Suprapubic skin (tissue), 4 donors: ENCODE data around the gene CHST13. TPM values are rescaled to one million over a fixed set of nuclear protein-coding genes. Genes with fewer than 3 reads are reported as not detected.

Source experiments
- DNase-seq, 2 donors: peaks; one replicate each; pipeline ENCODE4 v3.0.0-alpha.2; 2019; ENCODE audit warnings: low spot score in 2 of 2
- H3K27ac ChIP-seq: fragments of 200-600 bp; sonication (generic); one replicate; pipeline ENCODE4 v1.5.1; 2019
- H3K27me3 ChIP-seq: fragments of 200-600 bp; sonication (generic); one replicate; pipeline ENCODE4 v1.5.1; 2019
- H3K36me3 ChIP-seq: fragments of 200-600 bp; sonication (generic); one replicate; pipeline ENCODE4 v1.5.1; 2019
- H3K4me1 ChIP-seq: fragments of 200-600 bp; sonication (generic); one replicate; pipeline ENCODE4 v1.5.1; 2019
- H3K4me3 ChIP-seq: fragments of 200-600 bp; sonication (generic); one replicate; pipeline ENCODE4 v1.5.1; 2019; ENCODE audit warnings: mild to moderate bottlenecking
- H3K9me3 ChIP-seq: fragments of 200-600 bp; sonication (generic); one replicate; pipeline ENCODE4 v1.5.1; 2019
- CTCF ChIP-seq, 2 donors: fragments of 200-600 bp in 1 of 2; fragments of 450-650 bp in 1 of 2; sonication (generic) in 1 of 2; IDR thresholded peaks; one replicate each; pipeline ENCODE4 v1.5.1; 2016 to 2019; ENCODE audit warnings: antibody characterized with exemption in 2 of 2, mild to moderate bottlenecking in 1 of 2, moderate library complexity in 1 of 2
- EP300 ChIP-seq: sonication (generic); formaldehyde crosslinking; IDR thresholded peaks from one replicate; pipeline ENCODE4 v1.6.1; 2017; ENCODE audit warnings: antibody characterized with exemption
- POLR2A ChIP-seq, 2 donors: fragments of 450-650 bp; IDR thresholded peaks; one replicate each; pipeline ENCODE4 v1.6.1; 2017; ENCODE audit warnings: antibody characterized with exemption in 2 of 2, mild to moderate bottlenecking in 2 of 2, moderate library complexity in 2 of 2
- POLR2AphosphoS5 ChIP-seq, 3 donors: sonication (generic); formaldehyde crosslinking; IDR thresholded peaks; one replicate each; pipeline ENCODE4 v1.6.1; 2017; ENCODE audit warnings: antibody characterized with exemption in 3 of 3
- WGBS: methylation state at CpG from one replicate; pipeline ENCODE4 v1.1.5; 2018; 5-methylcytosine and 5-hydroxymethylcytosine counted together
- total RNA-seq, 4 donors: library from RNA; depleted of rRNA; stranded (reverse); fragments of >200 nt; gene quantifications; one replicate each; pipeline ENCODE4 v1.1.0, GENCODE V29; 2016

Gene CHST13
- total RNA-seq, 4 donors from 2014 or later = not detected

DNA sequence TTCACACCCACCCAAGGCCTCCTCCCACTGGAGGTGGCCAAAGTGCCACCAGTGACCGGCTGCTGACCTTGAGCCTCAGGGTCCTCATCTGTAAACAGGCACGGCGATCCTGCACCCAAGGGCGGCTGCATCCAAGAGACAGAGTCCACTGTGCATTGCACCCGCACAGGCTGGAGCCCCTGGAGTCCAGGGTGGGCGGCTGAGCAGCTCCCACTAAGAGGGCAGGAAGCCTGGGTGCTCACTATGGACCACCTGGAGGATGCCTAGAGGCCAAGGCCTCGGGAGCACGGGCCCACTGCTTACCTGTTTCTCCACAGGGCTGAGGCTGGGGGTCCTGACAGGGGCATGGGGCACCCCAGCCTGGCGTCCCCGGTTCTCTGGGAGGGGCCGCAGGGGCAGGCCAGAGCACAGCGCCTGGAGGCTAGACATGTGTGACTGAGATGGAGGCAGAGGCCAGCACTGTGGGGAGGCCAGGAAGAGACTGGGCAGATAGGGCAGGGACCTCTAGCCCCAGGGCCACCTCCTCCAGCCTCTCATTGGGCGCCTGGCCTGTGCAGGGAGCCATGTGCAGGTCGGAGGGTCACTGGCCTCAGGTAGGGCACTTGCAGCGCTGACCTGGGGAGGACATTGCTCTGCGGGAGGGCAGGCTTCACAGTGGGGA is 6.5 kb upstream of the CHST13 start, which contains the start of gene UROC1:
TSS of gene UROC1 (minus strand) at position 483 of the 661 bp plus-strand sequence. CDS start at position 429, 54 bp downstream.
- H3K4me3 ChIP-seq = no peak within 1 kb of the TSS
- H3K9me3 ChIP-seq = no peaks in the 10 kb centered on the region
- H3K4me1 ChIP-seq = no peaks in the 10 kb centered on the region
- H3K27me3 ChIP-seq = peaks cover 13% of the 10 kb centered on the region
- H3K27ac ChIP-seq = no peak within 1 kb of the TSS
- DNase-seq = no peak
- WGBS = 87% methylated on average over 8 of the region's 16 CpGs
- H3K36me3 ChIP-seq = no peaks in the 10 kb centered on the region
- TF ChIP-seq CTCF (IDR thresholded peaks at IDR 0.05) (no peak), EP300 (no peak), POLR2A (IDR thresholded peaks at IDR 0.05) (no peak), POLR2AphosphoS5 (IDR thresholded peaks at IDR 0.05) (no peak)

DNA sequence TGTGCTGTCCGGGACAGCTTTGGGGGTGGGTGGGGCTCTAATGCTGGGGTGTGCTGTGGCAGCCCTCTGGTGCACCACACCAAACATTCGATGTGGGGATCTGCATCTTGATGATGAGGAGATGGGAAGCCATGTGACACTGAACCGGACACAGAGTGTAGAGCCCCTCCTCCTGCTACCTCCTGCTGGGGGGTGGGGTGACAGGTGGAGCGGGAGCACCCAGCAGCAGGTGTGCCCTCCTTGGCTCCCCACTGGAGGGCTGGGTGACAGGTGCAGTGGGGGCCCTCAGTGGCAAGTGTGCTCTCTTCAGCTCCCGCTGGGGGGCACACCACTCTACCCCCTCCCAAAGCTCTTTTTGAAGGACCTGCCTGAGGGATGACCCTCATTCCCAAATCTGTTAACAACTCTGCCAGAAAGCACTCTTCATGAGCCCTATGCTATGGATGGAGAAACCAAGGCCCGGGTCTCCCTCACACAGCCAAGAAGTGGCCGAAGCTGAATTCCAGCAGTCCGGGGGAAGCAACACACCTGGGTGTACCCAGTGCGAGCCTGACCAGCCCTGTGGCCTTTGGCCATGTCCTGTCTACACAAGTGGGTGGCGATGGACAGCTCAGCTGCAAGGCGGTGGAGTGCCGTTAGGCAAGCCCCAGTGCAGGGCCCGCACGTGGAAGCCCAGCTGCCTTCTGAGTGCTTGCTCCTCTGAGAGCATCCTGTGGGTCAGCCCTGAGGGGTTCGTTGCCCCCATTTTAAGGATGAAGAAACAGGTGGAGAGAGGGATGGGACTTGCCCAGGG is 5.8 kb upstream of the CHST13 start:
- no peak for DNase-seq
- TF ChIP-seq POLR2AphosphoS5 (IDR thresholded peaks at IDR 0.05) = no peak
- TF ChIP-seq POLR2A (IDR thresholded peaks at IDR 0.05) = no peak
- TF ChIP-seq CTCF (IDR thresholded peaks at IDR 0.05) = no peak
- TF ChIP-seq EP300 = no peak
- H3K36me3 ChIP-seq = no peaks in the 10 kb centered on the region
- peaks cover 21% of the 10 kb centered on the region for H3K27me3 ChIP-seq
- 44% methylated on average over 2 of the region's 15 CpGs for WGBS
- no peaks in the 10 kb centered on the region for H3K4me1 ChIP-seq
- no peak overlapping the region for H3K27ac ChIP-seq
- no peaks in the 10 kb centered on the region for H3K9me3 ChIP-seq
- no peak overlapping the region for H3K4me3 ChIP-seq

GRCh38 chr3:126518779-126519177 is 5.2 kb upstream of the CHST13 start:
- TF ChIP-seq POLR2AphosphoS5 (IDR thresholded peaks at IDR 0.05) (no peak), CTCF (IDR thresholded peaks at IDR 0.05) (no peak), POLR2A (IDR thresholded peaks at IDR 0.05) (no peak), EP300 (no peak)
- peaks cover 26% of the 10 kb centered on the region for H3K27me3 ChIP-seq
- peaks cover 4% of the 10 kb centered on the region for H3K4me1 ChIP-seq
- H3K9me3 ChIP-seq = no peaks in the 10 kb centered on the region
- no peaks in the 10 kb centered on the region for H3K36me3 ChIP-seq
- DNase-seq = no peak
- H3K4me3 ChIP-seq = no peak overlapping the region
- no peak overlapping the region for H3K27ac ChIP-seq
- WGBS = 71% methylated on average over 4 of the region's 4 CpGs

- TF ChIP-seq CTCF (IDR thresholded peaks at IDR 0.05) (no peak), EP300 (no peak), POLR2AphosphoS5 (IDR thresholded peaks at IDR 0.05) (no peak), POLR2A (IDR thresholded peaks at IDR 0.05) (no peak)
- Histone ChIP-seq H3K4me1 (peaks cover 14% of the 10 kb centered on the region), H3K9me3 (no peaks in the 10 kb centered on the region), H3K36me3 (no peaks in the 10 kb centered on the region), H3K27me3 (peaks cover 37% of the 10 kb centered on the region), H3K4me3 (no peak overlapping the region), H3K27ac (no peak overlapping the region)
- DNase-seq = no peak
- 87% methylated on average over 9 of the region's 10 CpGs for WGBS
Observed at GRCh38 chr3:126519506-126520455, 4.2 kb upstream of the CHST13 start.
